Neural progenitor cell (in vitro differentiated cells): ENCODE data around the gene FAM8A1. TPM values are rescaled to one million over a fixed set of nuclear protein-coding genes. Genes with fewer than 3 reads are reported as not detected.

ENCODE experiments used
- DNase-seq: peaks from one replicate; pipeline ENCODE4 v3.0.0-alpha.2; 2016; ENCODE audit warnings: low spot score
- H2AFZ ChIP-seq: fragments of 200-600 bp; sonication (generic); replicated peaks from 2 replicates; pipeline ENCODE4 v1.6.1; 2016; ENCODE audit warnings: antibody characterized with exemption
- H3F3A ChIP-seq: fragments of 200-600 bp; sonication (generic); 2 replicates; pipeline ENCODE4 v1.6.1; 2016; ENCODE audit warnings: antibody characterized with exemption, low read depth
- H3K27ac ChIP-seq: fragments of 200-600 bp; sonication (generic); 2 replicates; pipeline ENCODE4 v1.5.1; 2016; ENCODE audit warnings: mild to moderate bottlenecking
- H3K27me3 ChIP-seq: fragments of 200-600 bp; sonication (generic); 2 replicates; pipeline ENCODE4 v1.6.1; 2016; ENCODE audit warnings: mild to moderate bottlenecking, moderate library complexity
- H3K36me3 ChIP-seq: fragments of 200-600 bp; sonication (generic); 2 replicates; pipeline ENCODE4 v1.5.1; 2016
- H3K4me1 ChIP-seq: fragments of 200-600 bp; sonication (generic); 2 replicates; pipeline ENCODE4 v1.6.1; 2016; ENCODE audit warnings: mixed run types
- H3K4me2 ChIP-seq: fragments of 200-600 bp; sonication (generic); 2 replicates; pipeline ENCODE4 v1.6.1; 2016
- H3K4me3 ChIP-seq: fragments of 200-600 bp; sonication (generic); 2 replicates; pipeline ENCODE4 v1.5.1; 2016
- H3K79me2 ChIP-seq: fragments of 200-600 bp; sonication (generic); 2 replicates; pipeline ENCODE4 v1.6.1; 2016; ENCODE audit warnings: low read depth
- H3K9ac ChIP-seq: fragments of 200-600 bp; sonication (generic); 2 replicates; pipeline ENCODE4 v1.6.1; 2016
- H3K9me3 ChIP-seq: fragments of 200-600 bp; sonication (generic); 2 replicates; pipeline ENCODE4 v1.5.1; 2016; ENCODE audit warnings: low read depth
- H4K20me1 ChIP-seq: fragments of 200-600 bp; sonication (generic); 2 replicates; pipeline ENCODE4 v1.6.1; 2016; ENCODE audit warnings: low read depth
- H3K27ac Mint-ChIP-seq: 3 replicates; pipeline ENCODE4 v1.8.0; 2021; ENCODE audit warnings: mixed read lengths
- H3K27me3 Mint-ChIP-seq: 2 replicates; pipeline ENCODE4 v1.8.0; 2022; ENCODE audit warnings: low read depth, mild to moderate bottlenecking, inconsistent platforms, moderate library complexity, mixed read lengths; ENCODE audit not compliant: insufficient read depth
- H3K36me3 Mint-ChIP-seq: 3 replicates; pipeline ENCODE4 v1.8.0; 2021; ENCODE audit warnings: mixed read lengths
- H3K4me1 Mint-ChIP-seq: 3 replicates; pipeline ENCODE4 v1.8.0; 2021; ENCODE audit warnings: mixed read lengths
- H3K4me3 Mint-ChIP-seq: 3 replicates; pipeline ENCODE4 v1.8.0; 2021; ENCODE audit warnings: mild to moderate bottlenecking, moderate library complexity, mixed read lengths
- H3K9me3 Mint-ChIP-seq: 3 replicates; pipeline ENCODE4 v1.8.0; 2020; ENCODE audit warnings: mixed read lengths
- CTCF ChIP-seq: fragments of 200-600 bp; sonication (generic); IDR thresholded peaks from 2 replicates; pipeline ENCODE4 v1.5.1; 2017; ENCODE audit warnings: antibody characterized with exemption, mild to moderate bottlenecking
- EZH2 ChIP-seq: fragments of 200-600 bp; sonication (generic); IDR thresholded peaks from 2 replicates; pipeline ENCODE4 v1.6.1; 2017; ENCODE audit warnings: antibody characterized with exemption, mild to moderate bottlenecking, moderate library complexity
- EZH2phosphoT487 ChIP-seq: fragments of 200-600 bp; sonication (generic); IDR thresholded peaks from 2 replicates; pipeline ENCODE4 v1.6.1; 2017; ENCODE audit warnings: antibody characterized with exemption
- total RNA-seq: library from RNA; depleted of rRNA; stranded (reverse); fragments of >200 nt; gene quantifications from 2 replicates; pipeline ENCODE4 v1.2.3, GENCODE V29; 2015; ENCODE audit warnings: low replicate concordance

FAM8A1 gene
- total RNA-seq, 1 donor from 2014 or later: 22.9 TPM

- no peaks in the 10 kb centered on the region for H3K9me3 Mint-ChIP-seq
- no peaks in the 10 kb centered on the region for H4K20me1 ChIP-seq
- no peaks in the 10 kb centered on the region for H3K36me3 Mint-ChIP-seq
Observed at GRCh38 chr6:17588011-17588410, 12.1 kb upstream of the FAM8A1 start.

GRCh38 chr6:17589406-17590096, 10.6 kb upstream of the FAM8A1 start:
- Histone ChIP-seq H3F3A (no peaks in the 10 kb centered on the region), H3K36me3 (no peaks in the 10 kb centered on the region), H3K9me3 (no peaks in the 10 kb centered on the region), H2AFZ (no peak overlapping the region), H4K20me1 (no peaks in the 10 kb centered on the region), H3K27ac (no peak overlapping the region), H3K4me1 (no peaks in the 10 kb centered on the region), H3K4me3 (no peak overlapping the region), H3K4me2 (no peak overlapping the region), H3K79me2 (no peaks in the 10 kb centered on the region), H3K27me3 (no peaks in the 10 kb centered on the region), H3K9ac (no peak overlapping the region)
- Mint-ChIP-seq H3K27me3 (peaks cover 3% of the 10 kb centered on the region), H3K27ac (no peak overlapping the region), H3K4me1 (no peaks in the 10 kb centered on the region), H3K4me3 (no peak overlapping the region), H3K36me3 (no peaks in the 10 kb centered on the region), H3K9me3 (no peaks in the 10 kb centered on the region)
- TF ChIP-seq EZH2phosphoT487: no peak
- TF ChIP-seq CTCF: no peak
- no peak for TF ChIP-seq EZH2
- DNase-seq: peak; percentile 11

More at GRCh38 chr6:17588011-17588410, 12.1 kb upstream of the FAM8A1 start:
- H3K27me3 Mint-ChIP-seq: peaks cover 3% of the 10 kb centered on the region
- Histone ChIP-seq H3K9me3 (no peaks in the 10 kb centered on the region), H3K4me1 (no peaks in the 10 kb centered on the region), H3K27me3 (no peaks in the 10 kb centered on the region), H3K79me2 (no peaks in the 10 kb centered on the region), H3K4me3 (no peak overlapping the region), H2AFZ (no peak overlapping the region), H3K36me3 (no peaks in the 10 kb centered on the region), H3K27ac (no peak overlapping the region), H3F3A (no peaks in the 10 kb centered on the region), H3K4me2 (no peak overlapping the region), H3K9ac (no peak overlapping the region)
- H3K27ac Mint-ChIP-seq: peak overlapping the region; percentile 17
- TF ChIP-seq EZH2phosphoT487 (no peak), CTCF (no peak), EZH2 (no peak)
- DNase-seq: no peak
- no peak overlapping the region for H3K4me3 Mint-ChIP-seq
- H3K4me1 Mint-ChIP-seq: peaks cover 4% of the 10 kb centered on the region

- Mint-ChIP-seq H3K4me1 (no peaks in the 10 kb centered on the region), H3K27me3 (peaks cover 2% of the 10 kb centered on the region), H3K36me3 (no peaks in the 10 kb centered on the region), H3K9me3 (no peaks in the 10 kb centered on the region), H3K27ac (no peak overlapping the region), H3K4me3 (no peak overlapping the region)
- H3F3A ChIP-seq: no peaks in the 10 kb centered on the region
- H3K9ac ChIP-seq: no peak overlapping the region
- no peak for DNase-seq
- TF ChIP-seq EZH2phosphoT487 (no peak), CTCF (no peak), EZH2 (no peak)
- no peaks in the 10 kb centered on the region for H3K4me1 ChIP-seq
- no peaks in the 10 kb centered on the region for H3K9me3 ChIP-seq
- H3K36me3 ChIP-seq: no peaks in the 10 kb centered on the region
- H3K27ac ChIP-seq: no peak overlapping the region
- H2AFZ ChIP-seq: no peak overlapping the region
- H3K27me3 ChIP-seq: no peaks in the 10 kb centered on the region
- H3K4me3 ChIP-seq: no peak overlapping the region
- H3K4me2 ChIP-seq: no peak overlapping the region
- H3K79me2 ChIP-seq: no peaks in the 10 kb centered on the region
- H4K20me1 ChIP-seq: no peaks in the 10 kb centered on the region
Observed at GRCh38 chr6:17591287-17591686, 8.8 kb upstream of the FAM8A1 start.
